Ectodermal cell (in vitro differentiated cells): ENCODE results near the gene NBPF26. TPM values are rescaled to one million over a fixed set of nuclear protein-coding genes. Genes with fewer than 3 reads are reported as not detected.
"Not testable (repeated sequence)": the region's sequence is repeated elsewhere in the genome, so short reads cannot be mapped to it uniquely, and the experiment has no call there.

ENCODE experiments used
- H3K27ac ChIP-seq: 2 replicates; pipeline ENCODE4 v1.7.0; 2013; ENCODE audit warnings: mild to moderate bottlenecking, low read depth, low read length; ENCODE audit not compliant: insufficient read depth, poor library complexity, severe bottlenecking
- H3K27me3 ChIP-seq: 2 replicates; pipeline ENCODE4 v1.7.0; 2013; ENCODE audit warnings: mild to moderate bottlenecking, low read length; ENCODE audit not compliant: insufficient read depth, control insufficient read depth, poor library complexity, severe bottlenecking
- H3K36me3 ChIP-seq: one replicate; pipeline ENCODE4 v1.7.0; 2013; ENCODE audit warnings: low read length; ENCODE audit not compliant: control insufficient read depth, insufficient read depth
- H3K4me1 ChIP-seq: one replicate; pipeline ENCODE4 v1.7.0; 2013; ENCODE audit warnings: low read length; ENCODE audit not compliant: control insufficient read depth, insufficient read depth
- H3K4me3 ChIP-seq: 2 replicates; pipeline ENCODE4 v1.7.0; 2013; ENCODE audit warnings: low read depth, low read length, control low read depth; ENCODE audit not compliant: insufficient read depth
- H3K9me3 ChIP-seq: 2 replicates; pipeline ENCODE4 v1.7.0; 2013; ENCODE audit warnings: mild to moderate bottlenecking, low read length, moderate library complexity; ENCODE audit not compliant: control insufficient read depth
- WGBS, 2 experiments: methylation state at CpG; one replicate each; pipeline ENCODE4 v1.1.7; 2013; ENCODE audit warnings: missing lambda C conversion rate in 2 of 2; 5-methylcytosine and 5-hydroxymethylcytosine counted together
- polyA plus RNA-seq, 4 experiments: library from polyadenylated mRNA; stranded (reverse); fragments of 50-300 nt; gene quantifications; one replicate each; pipeline ENCODE4 v1.2.3, GENCODE V29; 2013

NBPF26 gene
- 18.0 TPM for polyA plus RNA-seq (2013, experiment 1 of 4)
- 25.2 TPM for polyA plus RNA-seq (2013, experiment 2 of 4)
- 19.9 TPM for polyA plus RNA-seq (2013, experiment 3 of 4)
- 20.1 TPM for polyA plus RNA-seq (2013, experiment 4 of 4)

DNA sequence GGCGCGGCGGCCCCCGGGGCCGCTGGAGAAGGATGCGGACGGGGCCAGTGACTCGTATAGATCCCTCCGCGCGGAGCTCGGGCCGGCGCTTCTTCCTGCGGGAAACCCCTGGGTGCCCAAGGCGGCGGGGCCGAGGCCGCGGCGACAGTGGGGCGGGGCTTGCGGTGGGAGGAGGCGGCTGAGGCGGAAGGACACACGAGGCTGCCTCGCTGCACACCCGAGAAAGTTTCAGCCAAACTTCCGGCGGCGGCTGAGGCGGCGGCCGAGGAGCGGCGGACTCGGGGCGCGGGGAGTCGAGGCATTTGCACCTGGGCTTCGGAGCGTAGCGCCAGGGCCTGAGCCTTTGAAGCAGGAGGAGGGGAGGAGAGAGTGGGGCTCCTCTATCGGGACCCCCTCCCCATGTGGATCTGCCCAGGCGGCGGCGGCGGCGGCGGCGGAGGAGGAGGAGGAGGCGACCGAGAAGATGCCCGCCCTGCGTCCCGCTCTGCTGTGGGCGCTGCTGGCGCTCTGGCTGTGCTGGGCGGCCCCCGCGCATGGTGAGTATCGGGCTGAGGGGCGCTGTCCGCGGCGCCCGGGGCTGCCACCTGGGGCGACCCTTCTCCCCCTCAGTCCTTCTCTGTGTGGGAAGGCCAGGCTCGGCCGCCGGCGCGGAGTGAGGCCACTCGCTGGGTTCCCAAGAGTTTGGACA lies at the start of gene NBPF26:
Gene NBPF26 (plus strand): TSS at position 231 of the 688 bp plus-strand sequence.
- peak within 1 kb of the TSS; percentile 82 for H3K4me3 ChIP-seq
- not testable (repeated sequence) for H3K27ac ChIP-seq

DNA sequence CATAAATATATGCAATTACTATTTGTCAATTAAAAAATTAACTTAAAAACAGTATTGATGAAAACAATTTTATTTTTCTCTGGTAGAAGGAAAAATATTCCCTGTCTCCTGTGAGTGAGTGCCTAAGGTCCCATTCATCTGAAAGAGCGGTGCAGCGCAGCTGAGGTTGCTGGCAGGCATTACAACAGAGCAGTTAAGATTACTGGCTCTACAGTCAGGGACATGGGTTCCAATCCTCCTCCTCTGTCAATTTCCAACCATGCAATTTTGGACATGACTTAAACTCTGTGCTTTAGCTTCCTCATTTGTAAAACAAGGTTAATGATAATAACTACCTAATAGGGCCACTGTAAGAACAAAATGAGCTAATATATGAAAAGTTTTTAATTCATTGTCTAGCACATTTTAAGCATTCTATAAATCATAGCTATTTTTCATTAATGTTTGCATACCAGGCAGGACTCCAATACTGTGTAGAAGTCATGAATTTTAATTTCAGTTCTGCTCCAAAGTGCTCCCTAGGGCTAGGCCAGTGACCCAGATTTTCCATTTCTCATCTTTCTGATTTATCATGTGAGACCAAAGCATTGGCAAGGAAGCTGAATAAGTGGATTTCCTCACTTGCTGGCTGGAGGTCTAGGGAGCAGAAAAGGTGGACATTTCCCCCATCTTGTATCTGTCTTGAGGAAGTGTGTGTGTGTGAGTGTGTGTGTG lies 43.5 kb upstream of the NBPF26 start:
- not testable (repeated sequence) for H3K27ac ChIP-seq, H3K4me1 ChIP-seq, H3K27me3 ChIP-seq, H3K4me3 ChIP-seq, H3K36me3 ChIP-seq, H3K9me3 ChIP-seq
- WGBS, 2 experiments = no CpG with 5 or more reads among the region's 2 CpGs

More for the DNA sequence above, at the start of gene NBPF26:
- H3K36me3 ChIP-seq, H3K27me3 ChIP-seq, H3K4me1 ChIP-seq, H3K9me3 ChIP-seq: not testable (repeated sequence)
- 0 to 1% methylated on average over 46 to 56 of the region's 74 CpGs for WGBS, 2 experiments

DNA sequence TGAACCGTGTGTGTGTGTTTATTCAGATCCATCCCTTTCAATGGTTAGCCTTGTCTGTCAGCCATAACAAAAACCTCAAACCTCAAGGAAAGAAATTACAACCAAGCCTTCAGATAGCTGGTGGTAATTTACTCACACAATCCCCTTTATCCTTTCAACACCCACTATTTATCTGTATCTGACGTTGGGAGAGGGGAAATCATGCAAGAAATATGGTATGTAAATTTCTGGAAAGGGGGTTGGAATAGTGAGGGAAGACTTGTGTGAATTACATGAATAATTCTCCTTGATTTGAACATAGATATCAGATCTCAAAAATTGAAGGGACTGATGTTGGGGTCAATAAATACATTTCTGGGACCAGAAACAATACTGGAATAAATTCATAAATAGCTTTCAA lies 42.8 kb upstream of the NBPF26 start:
- not testable (repeated sequence) for H3K9me3 ChIP-seq, H3K36me3 ChIP-seq, H3K4me3 ChIP-seq, H3K27me3 ChIP-seq, H3K4me1 ChIP-seq, H3K27ac ChIP-seq
- WGBS, 2 experiments = no CpG with 5 or more reads among the region's 2 CpGs

DNA sequence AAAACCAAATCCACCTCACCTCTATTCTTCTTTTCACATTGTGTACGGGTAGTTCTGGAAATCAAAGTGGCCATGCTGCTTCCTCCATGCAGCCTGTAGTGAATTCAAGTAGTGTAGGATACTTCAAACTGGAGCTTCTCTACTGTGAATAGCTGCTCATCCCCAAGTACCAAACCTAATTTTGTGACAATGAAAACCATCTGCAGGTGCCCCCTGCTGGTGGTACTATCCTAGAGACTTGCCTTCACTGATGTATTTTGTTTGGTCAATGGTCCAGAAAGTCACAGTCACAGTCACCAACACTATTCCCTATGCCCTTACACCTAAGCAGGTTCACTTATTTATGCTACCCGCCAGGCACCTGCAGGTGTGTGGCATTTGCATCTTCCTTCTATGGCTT lies 39.3 kb upstream of the NBPF26 start:
- not testable (repeated sequence) for H3K27me3 ChIP-seq, H3K4me1 ChIP-seq, H3K36me3 ChIP-seq, H3K9me3 ChIP-seq, H3K4me3 ChIP-seq, H3K27ac ChIP-seq
- 40 to 46% methylated on average over 1 of the region's 2 CpGs for WGBS, 2 experiments

DNA sequence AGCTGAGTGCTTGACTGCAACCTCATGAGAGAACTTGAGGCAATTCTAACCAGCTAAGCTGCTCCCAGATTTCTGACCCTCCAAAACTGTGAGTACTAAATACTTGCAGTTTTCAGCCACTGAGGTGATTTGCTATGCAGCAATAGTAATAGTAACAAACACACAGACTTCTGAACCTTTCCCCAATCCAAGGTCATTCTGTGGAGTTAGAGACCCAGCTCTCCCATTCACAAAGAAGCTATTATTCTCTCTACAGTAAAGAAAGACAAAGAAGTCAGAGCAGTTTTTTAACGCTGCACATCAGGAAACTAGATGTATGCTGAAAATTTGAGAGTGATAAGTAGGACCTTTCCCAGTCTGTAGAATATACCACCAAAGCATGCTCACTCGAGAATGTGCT lies 38.1 kb upstream of the NBPF26 start:
- H3K27ac ChIP-seq, H3K4me3 ChIP-seq, H3K36me3 ChIP-seq, H3K9me3 ChIP-seq, H3K4me1 ChIP-seq, H3K27me3 ChIP-seq: not testable (repeated sequence)
- no CpG with 5 or more reads among the region's 2 CpGs for WGBS, 2 experiments

DNA sequence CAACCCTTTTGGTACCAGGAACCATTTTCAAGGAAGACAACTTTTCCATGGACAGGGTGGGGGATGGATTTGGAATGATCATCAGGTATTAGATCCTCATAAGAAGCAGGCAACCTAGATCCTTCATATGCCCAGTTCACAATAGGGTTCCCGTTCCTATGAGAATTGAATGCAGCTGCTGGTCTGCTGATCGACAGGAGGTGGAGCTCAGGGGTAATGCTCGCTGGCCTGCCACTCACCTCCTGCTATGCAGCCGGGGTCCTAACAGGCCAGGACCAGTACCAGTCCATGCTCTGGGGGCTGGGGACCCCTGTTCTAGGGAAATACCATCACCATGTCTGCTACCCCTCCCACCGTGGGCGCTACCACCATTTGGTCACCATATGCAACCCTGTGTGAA lies 36.5 kb upstream of the NBPF26 start:
- no CpG with 5 or more reads among the region's 6 CpGs for WGBS, 2 experiments
- not testable (repeated sequence) for H3K36me3 ChIP-seq

DNA sequence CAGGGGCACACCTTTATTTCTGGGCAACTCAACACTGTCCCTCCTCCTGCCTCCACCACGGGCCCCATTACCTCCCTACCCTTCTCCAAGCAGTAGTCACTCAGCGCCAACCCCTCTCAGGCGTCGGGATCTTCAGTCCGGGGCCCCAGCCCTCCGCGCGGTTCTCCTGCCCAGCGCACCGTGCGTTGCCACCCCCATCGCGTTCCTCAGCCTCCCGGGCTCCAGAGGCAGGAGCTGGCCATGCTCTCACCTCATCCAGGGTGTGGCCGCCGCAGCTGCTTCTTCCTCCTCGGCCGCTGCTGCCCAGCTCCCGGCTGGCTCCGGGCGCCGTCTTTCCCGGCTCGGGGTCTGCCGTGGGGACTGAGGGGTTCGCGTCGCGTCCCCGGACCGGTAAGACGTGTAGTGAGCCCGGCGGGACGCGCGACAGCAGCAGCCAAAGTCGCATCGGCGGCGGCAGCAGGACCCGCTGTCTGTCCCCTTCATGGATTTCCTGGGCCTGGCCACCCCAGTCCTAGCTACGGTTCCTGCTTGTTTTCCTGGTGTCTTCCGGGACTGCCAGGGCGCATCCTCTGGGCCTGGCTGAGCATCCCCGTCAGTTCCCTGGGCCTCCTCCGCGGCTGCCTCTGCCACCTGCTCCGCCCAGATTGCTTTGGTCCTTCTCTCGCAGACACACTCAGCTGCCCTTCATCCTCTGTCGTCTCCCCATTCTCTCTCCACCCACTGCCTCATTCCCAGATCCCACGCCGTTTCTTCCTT lies 22.8 kb upstream of the NBPF26 start:
- not testable (repeated sequence) for H3K9me3 ChIP-seq, H3K27me3 ChIP-seq, H3K27ac ChIP-seq, H3K36me3 ChIP-seq, H3K4me1 ChIP-seq
- WGBS, 2 experiments = 5 to 8% methylated on average over 14 to 28 of the region's 53 CpGs
- H3K4me3 ChIP-seq = peak overlapping the region; percentile 10

More for the DNA sequence above, 36.5 kb upstream of the NBPF26 start:
- not testable (repeated sequence) for H3K4me1 ChIP-seq, H3K9me3 ChIP-seq, H3K27me3 ChIP-seq, H3K27ac ChIP-seq, H3K4me3 ChIP-seq

DNA sequence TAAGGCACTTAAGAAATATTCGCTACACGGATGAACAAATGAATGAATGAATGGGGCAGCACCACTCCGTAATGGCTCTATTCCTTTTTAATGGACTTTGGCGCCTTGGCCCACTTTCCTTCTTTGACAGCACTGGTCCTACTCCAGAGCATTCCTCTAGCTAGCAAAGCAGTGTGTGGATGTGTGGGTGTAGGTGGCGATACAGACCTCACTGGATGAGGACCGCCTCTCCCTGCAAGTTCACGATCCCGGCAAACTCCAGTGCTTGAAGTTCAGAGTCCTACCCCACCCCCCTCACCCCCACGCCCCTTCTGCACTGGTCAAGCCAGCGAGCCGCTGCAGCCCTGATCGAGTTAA lies 409 bp upstream of the NBPF26 start:
- not testable (repeated sequence) for H3K36me3 ChIP-seq, H3K4me3 ChIP-seq, H3K27ac ChIP-seq

DNA sequence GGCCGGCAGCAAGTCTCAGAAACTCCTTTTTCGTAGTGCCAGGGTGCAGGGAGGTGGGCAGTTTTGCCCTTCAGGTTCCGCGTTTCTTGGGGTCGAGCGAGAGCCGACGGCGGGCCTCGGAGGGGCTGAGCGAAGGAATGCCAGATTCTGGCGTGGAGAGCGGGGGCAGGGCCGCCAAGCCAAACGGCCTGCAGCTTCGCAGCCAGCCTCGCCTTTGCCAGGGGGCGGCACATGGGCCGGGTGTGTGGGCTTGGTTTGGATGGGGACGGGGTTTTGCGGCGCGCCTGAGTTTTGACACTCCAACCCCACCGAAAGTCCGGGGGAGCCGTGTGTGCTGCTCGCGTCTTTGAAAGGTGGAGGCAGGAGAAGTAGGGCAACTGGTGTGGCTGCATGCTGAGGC lies 762 bp downstream of the NBPF26 start:
- H3K4me1 ChIP-seq, H3K27ac ChIP-seq, H3K9me3 ChIP-seq, H3K27me3 ChIP-seq, H3K36me3 ChIP-seq: not testable (repeated sequence)
- H3K4me3 ChIP-seq = peak overlapping the region; percentile 82
- WGBS, 2 experiments = 0 to 2% methylated on average over 7 to 8 of the region's 28 CpGs

More for the DNA sequence above, 409 bp upstream of the NBPF26 start:
- H3K27me3 ChIP-seq, H3K9me3 ChIP-seq, H3K4me1 ChIP-seq: not testable (repeated sequence)
- 15 to 29% methylated on average over 4 of the region's 12 CpGs for WGBS, 2 experiments

DNA sequence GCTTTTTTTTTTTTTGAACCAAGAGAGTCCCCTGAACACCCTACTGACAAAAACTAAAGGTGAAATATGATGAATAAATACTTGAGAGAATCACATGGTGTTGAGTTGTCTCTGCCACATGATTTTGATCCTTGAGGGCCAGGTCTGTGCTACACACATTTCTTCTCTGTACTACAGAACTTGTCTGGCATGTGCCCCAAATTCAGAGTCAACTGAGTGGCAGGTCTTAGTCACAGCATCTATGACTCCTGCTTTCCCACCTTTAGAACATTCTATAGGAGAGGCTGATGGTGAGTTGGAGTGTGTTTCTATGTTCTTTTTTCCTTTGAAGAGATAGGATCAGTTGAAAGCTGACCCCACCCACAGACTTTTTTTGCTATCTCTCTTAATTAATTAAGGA lies 5.1 kb downstream of the NBPF26 start:
- H3K36me3 ChIP-seq, H3K4me1 ChIP-seq, H3K27ac ChIP-seq, H3K4me3 ChIP-seq, H3K27me3 ChIP-seq, H3K9me3 ChIP-seq: not testable (repeated sequence)
